GM12891 (cell line): ENCODE measurements around the gene WDR20. TPM values are rescaled to one million over a fixed set of nuclear protein-coding genes. Genes with fewer than 3 reads are reported as not detected.

Source experiments
- DNase-seq: peaks from one replicate; pipeline ENCODE4 v3.0.0; 2011; ENCODE audit warnings: low spot score; ENCODE audit not compliant: insufficient read length
- FAIRE-seq: peaks from 2 replicates; lab custom pipeline; 2011; peaks lifted over from hg19 to GRCh38; lab: Jason Lieb, UNC
- PAX5 ChIP-seq: IDR thresholded peaks from 2 replicates; pipeline ENCODE4 v1.6.1; 2011; ENCODE audit warnings: low read length, moderate library complexity, mild to moderate bottlenecking; ENCODE audit not compliant: insufficient read depth, severe bottlenecking
- POLR2A ChIP-seq: IDR thresholded peaks from 2 replicates; pipeline ENCODE4 v1.6.1; 2011; ENCODE audit warnings: low read depth, low read length, control low read depth
- POLR2AphosphoS5 ChIP-seq: IDR thresholded peaks from 2 replicates; pipeline ENCODE4 v1.6.1; 2011; ENCODE audit warnings: low read depth, low read length, control low read depth
- POU2F2 ChIP-seq: IDR thresholded peaks from 2 replicates; pipeline ENCODE4 v1.6.1; 2011; ENCODE audit warnings: low read depth, mild to moderate bottlenecking, control low read depth, low read length, moderate library complexity
- SPI1 ChIP-seq: IDR thresholded peaks from 2 replicates; pipeline ENCODE4 v1.6.1; 2011; ENCODE audit warnings: low read depth, low read length, control low read depth
- TAF1 ChIP-seq: IDR thresholded peaks from 2 replicates; pipeline ENCODE4 v1.6.1; 2011; ENCODE audit warnings: low read depth, low read length, control low read depth
- polyA plus RNA-seq: library from polyadenylated mRNA; unstranded; fragments of >200 nt; gene quantifications from one replicate; pipeline ENCODE4 v1.2.1, GENCODE V29; 2012; ENCODE audit warnings: low read depth, missing spikeins, inconsistent platforms; ENCODE audit not compliant: missing spikeins

Gene WDR20
- 9.3 TPM for polyA plus RNA-seq

GRCh38 chr14:102139286-102140026 lies at the start of gene WDR20:
Gene WDR20 (plus strand): TSS chr14:102139897. CDS start chr14:102139924, 27 bp downstream.
- peak; percentile 98 for DNase-seq
- peak; percentile 100 for FAIRE-seq

GRCh38 chr14:102090713-102091112 lies 49.0 kb upstream of the WDR20 start:
- TF ChIP-seq SPI1 (no peak), POU2F2 (no peak), POLR2A (no peak), PAX5 (no peak), TAF1 (no peak), POLR2AphosphoS5 (no peak)
- DNase-seq (no peak), FAIRE-seq (peak; percentile 54)

More at GRCh38 chr14:102139286-102140026, at the start of gene WDR20:
- TF ChIP-seq SPI1, result 0 out of 2 replicates have a peak, but pooled peaks have one; percentile 1
- TF ChIP-seq POLR2A, result peak; percentile 87
- no peak for TF ChIP-seq PAX5
- TF ChIP-seq POLR2AphosphoS5, result peak; percentile 84
- TF ChIP-seq TAF1, result peak; percentile 95
- TF ChIP-seq POU2F2, result 0 out of 2 replicates have a peak, but pooled peaks have one; percentile 27

- DNase-seq (no peak), FAIRE-seq (no peak)
- TF ChIP-seq POLR2AphosphoS5 (no peak), SPI1 (no peak), POLR2A (no peak), PAX5 (no peak)
Measured at GRCh38 chr14:102092806-102093205, 46.9 kb upstream of the WDR20 start.

- DNase-seq (no peak), FAIRE-seq (no peak)
- no peak for TF ChIP-seq POLR2AphosphoS5
- TF ChIP-seq POLR2A, result no peak
- TF ChIP-seq TAF1, result no peak
- TF ChIP-seq POU2F2, result no peak
- no peak for TF ChIP-seq PAX5
- TF ChIP-seq SPI1, result no peak
Measured at GRCh38 chr14:102094101-102094500, 45.6 kb upstream of the WDR20 start.

GRCh38 chr14:102095231-102095870 lies 44.3 kb upstream of the WDR20 start:
- DNase-seq, result no peak
- FAIRE-seq, result no peak
- no peak for TF ChIP-seq POLR2AphosphoS5
- no peak for TF ChIP-seq TAF1
- no peak for TF ChIP-seq POU2F2
- no peak for TF ChIP-seq SPI1

GRCh38 chr14:102095871-102096568 lies 43.7 kb upstream of the WDR20 start:
- DNase-seq (no peak), FAIRE-seq (no peak)
- no peak for TF ChIP-seq TAF1
- TF ChIP-seq POU2F2, result no peak
- no peak for TF ChIP-seq SPI1
- TF ChIP-seq PAX5, result no peak
- TF ChIP-seq POLR2A, result no peak
- no peak for TF ChIP-seq POLR2AphosphoS5

GRCh38 chr14:102096569-102097188 lies 43.0 kb upstream of the WDR20 start:
- no peak for TF ChIP-seq SPI1
- TF ChIP-seq POLR2A, result no peak
- TF ChIP-seq PAX5, result no peak
- no peak for TF ChIP-seq POLR2AphosphoS5
- TF ChIP-seq POU2F2, result no peak
- TF ChIP-seq TAF1, result no peak
- DNase-seq, result no peak
- FAIRE-seq, result peak; percentile 26

- no peak for FAIRE-seq
- no peak for TF ChIP-seq POLR2AphosphoS5
- no peak for TF ChIP-seq PAX5
- no peak for TF ChIP-seq TAF1
- TF ChIP-seq POLR2A, result no peak
- no peak for TF ChIP-seq SPI1
- DNase-seq, result no peak
Measured at GRCh38 chr14:102097441-102098135, 42.1 kb upstream of the WDR20 start.
